ENCODE measurements around the gene DEXI. TPM values are rescaled to one million over a fixed set of nuclear protein-coding genes. Genes with fewer than 3 reads are reported as not detected.

DEXI gene
- total and polyA plus RNA-seq, 9 of the 15 experiments (the other 6 are each of a cell fraction or from before 2014, with no cell fraction given) = 2.9 to 40.1 (median 22.0) TPM

DNA sequence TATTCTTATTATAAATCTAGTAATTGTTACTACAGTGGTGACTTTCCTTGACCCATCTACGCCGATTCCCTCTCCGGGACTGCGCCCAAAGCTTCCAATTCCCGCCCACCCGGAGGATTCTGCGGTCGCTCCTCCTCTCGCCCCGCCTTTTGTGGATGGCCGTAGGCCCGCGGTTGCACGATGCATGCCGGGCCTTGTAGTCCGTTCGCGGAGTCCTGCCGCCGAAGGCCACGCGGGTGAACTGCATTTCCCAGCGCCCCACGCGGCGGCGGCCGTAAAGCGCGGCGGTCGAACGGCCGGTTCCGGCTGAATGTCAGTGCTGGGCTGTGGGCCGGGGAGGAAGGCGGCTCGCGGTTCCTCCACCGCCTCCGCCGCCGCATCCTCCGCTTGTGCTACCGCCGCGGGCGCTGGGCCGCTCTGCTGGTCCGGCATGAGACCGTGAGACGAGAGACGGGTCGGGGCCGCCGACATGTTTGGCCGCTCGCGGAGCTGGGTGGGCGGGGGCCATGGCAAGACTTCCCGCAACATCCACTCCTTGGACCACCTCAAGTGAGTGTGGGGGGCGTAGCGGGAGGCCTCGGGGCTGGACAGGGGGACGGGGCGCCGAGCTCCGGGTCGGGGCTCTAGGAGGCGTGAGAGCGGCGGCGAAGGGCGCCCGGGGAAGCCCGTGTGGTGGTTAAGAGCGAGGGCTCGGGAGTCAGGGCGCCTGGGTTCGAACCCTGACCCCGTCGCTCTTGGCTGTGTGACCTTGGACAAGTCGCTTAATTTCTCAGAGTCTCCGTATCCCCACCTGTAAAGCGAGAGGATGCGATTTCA is 2.2 kb upstream of the DEXI start, which contains the start of gene CLEC16A (continued):
- TF ChIP-seq NFATC3 (IDR thresholded peaks at IDR 0.05) = no peak
- TF ChIP-seq ZSCAN32 (CRISPR knock-in tag; IDR thresholded peaks at IDR 0.05) = no peak
- TF ChIP-seq, protein P1, sequence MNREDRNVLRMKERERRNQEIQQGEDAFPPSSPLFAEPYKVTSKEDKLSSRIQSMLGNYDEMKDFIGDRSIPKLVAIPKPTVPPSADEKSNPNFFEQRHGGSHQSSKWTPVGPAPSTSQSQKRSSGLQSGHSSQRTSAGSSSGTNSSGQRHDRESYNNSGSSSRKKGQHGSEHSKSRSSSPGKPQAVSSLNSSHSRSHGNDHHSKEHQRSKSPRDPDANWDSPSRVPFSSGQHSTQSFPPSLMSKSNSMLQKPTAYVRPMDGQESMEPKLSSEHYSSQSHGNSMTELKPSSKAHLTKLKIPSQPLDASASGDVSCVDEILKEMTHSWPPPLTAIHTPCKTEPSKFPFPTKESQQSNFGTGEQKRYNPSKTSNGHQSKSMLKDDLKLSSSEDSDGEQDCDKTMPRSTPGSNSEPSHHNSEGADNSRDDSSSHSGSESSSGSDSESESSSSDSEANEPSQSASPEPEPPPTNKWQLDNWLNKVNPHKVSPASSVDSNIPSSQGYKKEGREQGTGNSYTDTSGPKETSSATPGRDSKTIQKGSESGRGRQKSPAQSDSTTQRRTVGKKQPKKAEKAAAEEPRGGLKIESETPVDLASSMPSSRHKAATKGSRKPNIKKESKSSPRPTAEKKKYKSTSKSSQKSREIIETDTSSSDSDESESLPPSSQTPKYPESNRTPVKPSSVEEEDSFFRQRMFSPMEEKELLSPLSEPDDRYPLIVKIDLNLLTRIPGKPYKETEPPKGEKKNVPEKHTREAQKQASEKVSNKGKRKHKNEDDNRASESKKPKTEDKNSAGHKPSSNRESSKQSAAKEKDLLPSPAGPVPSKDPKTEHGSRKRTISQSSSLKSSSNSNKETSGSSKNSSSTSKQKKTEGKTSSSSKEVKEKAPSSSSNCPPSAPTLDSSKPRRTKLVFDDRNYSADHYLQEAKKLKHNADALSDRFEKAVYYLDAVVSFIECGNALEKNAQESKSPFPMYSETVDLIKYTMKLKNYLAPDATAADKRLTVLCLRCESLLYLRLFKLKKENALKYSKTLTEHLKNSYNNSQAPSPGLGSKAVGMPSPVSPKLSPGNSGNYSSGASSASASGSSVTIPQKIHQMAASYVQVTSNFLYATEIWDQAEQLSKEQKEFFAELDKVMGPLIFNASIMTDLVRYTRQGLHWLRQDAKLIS (CRISPR knock-in tag; IDR thresholded peaks at IDR 0.05) = 0 out of 2 replicates have a peak, but pooled peaks have one; percentile 71
- TF ChIP-seq, protein P2, sequence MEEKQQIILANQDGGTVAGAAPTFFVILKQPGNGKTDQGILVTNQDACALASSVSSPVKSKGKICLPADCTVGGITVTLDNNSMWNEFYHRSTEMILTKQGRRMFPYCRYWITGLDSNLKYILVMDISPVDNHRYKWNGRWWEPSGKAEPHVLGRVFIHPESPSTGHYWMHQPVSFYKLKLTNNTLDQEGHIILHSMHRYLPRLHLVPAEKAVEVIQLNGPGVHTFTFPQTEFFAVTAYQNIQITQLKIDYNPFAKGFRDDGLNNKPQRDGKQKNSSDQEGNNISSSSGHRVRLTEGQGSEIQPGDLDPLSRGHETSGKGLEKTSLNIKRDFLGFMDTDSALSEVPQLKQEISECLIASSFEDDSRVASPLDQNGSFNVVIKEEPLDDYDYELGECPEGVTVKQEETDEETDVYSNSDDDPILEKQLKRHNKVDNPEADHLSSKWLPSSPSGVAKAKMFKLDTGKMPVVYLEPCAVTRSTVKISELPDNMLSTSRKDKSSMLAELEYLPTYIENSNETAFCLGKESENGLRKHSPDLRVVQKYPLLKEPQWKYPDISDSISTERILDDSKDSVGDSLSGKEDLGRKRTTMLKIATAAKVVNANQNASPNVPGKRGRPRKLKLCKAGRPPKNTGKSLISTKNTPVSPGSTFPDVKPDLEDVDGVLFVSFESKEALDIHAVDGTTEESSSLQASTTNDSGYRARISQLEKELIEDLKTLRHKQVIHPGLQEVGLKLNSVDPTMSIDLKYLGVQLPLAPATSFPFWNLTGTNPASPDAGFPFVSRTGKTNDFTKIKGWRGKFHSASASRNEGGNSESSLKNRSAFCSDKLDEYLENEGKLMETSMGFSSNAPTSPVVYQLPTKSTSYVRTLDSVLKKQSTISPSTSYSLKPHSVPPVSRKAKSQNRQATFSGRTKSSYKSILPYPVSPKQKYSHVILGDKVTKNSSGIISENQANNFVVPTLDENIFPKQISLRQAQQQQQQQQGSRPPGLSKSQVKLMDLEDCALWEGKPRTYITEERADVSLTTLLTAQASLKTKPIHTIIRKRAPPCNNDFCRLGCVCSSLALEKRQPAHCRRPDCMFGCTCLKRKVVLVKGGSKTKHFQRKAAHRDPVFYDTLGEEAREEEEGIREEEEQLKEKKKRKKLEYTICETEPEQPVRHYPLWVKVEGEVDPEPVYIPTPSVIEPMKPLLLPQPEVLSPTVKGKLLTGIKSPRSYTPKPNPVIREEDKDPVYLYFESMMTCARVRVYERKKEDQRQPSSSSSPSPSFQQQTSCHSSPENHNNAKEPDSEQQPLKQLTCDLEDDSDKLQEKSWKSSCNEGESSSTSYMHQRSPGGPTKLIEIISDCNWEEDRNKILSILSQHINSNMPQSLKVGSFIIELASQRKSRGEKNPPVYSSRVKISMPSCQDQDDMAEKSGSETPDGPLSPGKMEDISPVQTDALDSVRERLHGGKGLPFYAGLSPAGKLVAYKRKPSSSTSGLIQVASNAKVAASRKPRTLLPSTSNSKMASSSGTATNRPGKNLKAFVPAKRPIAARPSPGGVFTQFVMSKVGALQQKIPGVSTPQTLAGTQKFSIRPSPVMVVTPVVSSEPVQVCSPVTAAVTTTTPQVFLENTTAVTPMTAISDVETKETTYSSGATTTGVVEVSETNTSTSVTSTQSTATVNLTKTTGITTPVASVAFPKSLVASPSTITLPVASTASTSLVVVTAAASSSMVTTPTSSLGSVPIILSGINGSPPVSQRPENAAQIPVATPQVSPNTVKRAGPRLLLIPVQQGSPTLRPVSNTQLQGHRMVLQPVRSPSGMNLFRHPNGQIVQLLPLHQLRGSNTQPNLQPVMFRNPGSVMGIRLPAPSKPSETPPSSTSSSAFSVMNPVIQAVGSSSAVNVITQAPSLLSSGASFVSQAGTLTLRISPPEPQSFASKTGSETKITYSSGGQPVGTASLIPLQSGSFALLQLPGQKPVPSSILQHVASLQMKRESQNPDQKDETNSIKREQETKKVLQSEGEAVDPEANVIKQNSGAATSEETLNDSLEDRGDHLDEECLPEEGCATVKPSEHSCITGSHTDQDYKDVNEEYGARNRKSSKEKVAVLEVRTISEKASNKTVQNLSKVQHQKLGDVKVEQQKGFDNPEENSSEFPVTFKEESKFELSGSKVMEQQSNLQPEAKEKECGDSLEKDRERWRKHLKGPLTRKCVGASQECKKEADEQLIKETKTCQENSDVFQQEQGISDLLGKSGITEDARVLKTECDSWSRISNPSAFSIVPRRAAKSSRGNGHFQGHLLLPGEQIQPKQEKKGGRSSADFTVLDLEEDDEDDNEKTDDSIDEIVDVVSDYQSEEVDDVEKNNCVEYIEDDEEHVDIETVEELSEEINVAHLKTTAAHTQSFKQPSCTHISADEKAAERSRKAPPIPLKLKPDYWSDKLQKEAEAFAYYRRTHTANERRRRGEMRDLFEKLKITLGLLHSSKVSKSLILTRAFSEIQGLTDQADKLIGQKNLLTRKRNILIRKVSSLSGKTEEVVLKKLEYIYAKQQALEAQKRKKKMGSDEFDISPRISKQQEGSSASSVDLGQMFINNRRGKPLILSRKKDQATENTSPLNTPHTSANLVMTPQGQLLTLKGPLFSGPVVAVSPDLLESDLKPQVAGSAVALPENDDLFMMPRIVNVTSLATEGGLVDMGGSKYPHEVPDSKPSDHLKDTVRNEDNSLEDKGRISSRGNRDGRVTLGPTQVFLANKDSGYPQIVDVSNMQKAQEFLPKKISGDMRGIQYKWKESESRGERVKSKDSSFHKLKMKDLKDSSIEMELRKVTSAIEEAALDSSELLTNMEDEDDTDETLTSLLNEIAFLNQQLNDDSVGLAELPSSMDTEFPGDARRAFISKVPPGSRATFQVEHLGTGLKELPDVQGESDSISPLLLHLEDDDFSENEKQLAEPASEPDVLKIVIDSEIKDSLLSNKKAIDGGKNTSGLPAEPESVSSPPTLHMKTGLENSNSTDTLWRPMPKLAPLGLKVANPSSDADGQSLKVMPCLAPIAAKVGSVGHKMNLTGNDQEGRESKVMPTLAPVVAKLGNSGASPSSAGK (IDR thresholded peaks at IDR 0.05) = no peak
- TF ChIP-seq HDAC3 (IDR thresholded peaks at IDR 0.05; ENCODE audit: borderline replicate concordance, partially characterized antibody) = no peak
- TF ChIP-seq ZNF175 (CRISPR knock-in tag; IDR thresholded peaks at IDR 0.05; ENCODE audit: low read depth) = peak; percentile 47; the same call in 1 of the 2 replicates
- TF ChIP-seq SIN3A (IDR thresholded peaks at IDR 0.05; ENCODE audit: borderline replicate concordance in 2 of 2, control insufficient read depth in 1 of 2, low read depth in 2 of 2, low read length in 2 of 2) = peak; percentile 56 to 57; a peak in 2 of 4 replicates
- peak; percentile 92 for TF ChIP-seq ZNF766 (CRISPR knock-in tag; conservative IDR thresholded peaks at IDR 0.05)
- TF ChIP-seq ZSCAN29 (IDR thresholded peaks at IDR 0.05) = no peak
- TF ChIP-seq, protein P3, sequence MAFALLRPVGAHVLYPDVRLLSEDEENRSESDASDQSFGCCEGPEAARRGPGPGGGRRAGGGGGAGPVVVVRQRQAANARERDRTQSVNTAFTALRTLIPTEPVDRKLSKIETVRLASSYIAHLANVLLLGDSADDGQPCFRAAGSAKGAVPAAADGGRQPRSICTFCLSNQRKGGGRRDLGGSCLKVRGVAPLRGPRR (CRISPR knock-in tag; IDR thresholded peaks at IDR 0.05) = no peak

All from K562 (cell line).